ENCODE measurements around the gene ARHGEF26.

- TF ChIP-seq EZH2 (IDR thresholded peaks at IDR 0.05; ENCODE audit: insufficient read depth, poor library complexity, severe bottlenecking): no peak
- TF ChIP-seq EZH2phosphoT487 (IDR thresholded peaks at IDR 0.05; ENCODE audit: insufficient read depth, low read depth): no peak
These were observed 27.1 kb upstream of the ARHGEF26 start for GRCh38 chr3:154094051-154094450.

Measured in GM23248 (cell line).